ENCODE measurements around the gene ATIC. TPM values are rescaled to one million over a fixed set of nuclear protein-coding genes. Genes with fewer than 3 reads are reported as not detected.

The ATIC gene
- total RNA-seq, 4 donors from 2014 or later = 29.3 to 45.6 (median 38.9) TPM

DNA sequence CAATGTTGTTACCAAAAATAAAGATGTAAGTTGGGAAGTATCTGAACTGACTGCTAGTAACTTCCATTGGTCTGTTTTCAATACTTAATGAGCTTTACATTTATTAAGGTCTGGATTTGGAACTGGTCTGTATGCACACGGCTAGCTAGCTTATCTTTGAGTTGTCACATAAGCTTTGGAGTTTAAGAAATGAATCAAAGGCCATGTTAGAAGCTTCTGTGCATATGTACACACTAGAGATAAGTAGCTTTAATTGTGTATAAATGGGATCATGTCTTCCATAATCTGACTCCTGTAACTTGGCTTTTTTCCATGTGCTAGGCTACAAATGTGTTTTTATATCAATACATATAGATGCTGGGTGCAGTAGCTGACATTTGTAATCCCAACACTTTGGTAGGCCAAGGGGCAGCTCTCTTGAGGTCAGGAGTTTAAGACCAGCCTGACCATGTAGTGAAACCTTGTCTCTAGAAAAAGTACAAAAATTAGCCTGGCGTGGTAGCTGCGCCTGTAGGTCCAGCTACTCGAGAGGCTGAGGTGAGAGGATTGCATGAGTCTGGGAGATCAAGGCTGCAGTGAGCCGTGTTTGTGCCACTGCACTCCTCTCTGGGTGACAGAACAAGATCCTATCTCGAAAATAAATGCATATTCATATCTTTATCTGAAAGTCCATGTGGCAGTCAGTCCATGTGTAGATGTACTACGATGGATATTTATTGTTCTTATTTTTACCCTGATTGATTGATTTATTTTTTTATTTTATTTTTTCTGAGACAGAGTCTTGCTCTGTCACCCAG is 27.2 kb downstream of the ATIC start:
- ATAC-seq = no peak
- no peaks in the 10 kb centered on the region for H3K9me3 ChIP-seq
- 87 to 93% methylated on average over 6 to 7 of the region's 7 CpGs for WGBS, 2 donors (ENCODE audit: low coverage in 1 of 2)
- H3K27ac ChIP-seq = no peak overlapping the region
- H3K4me1 ChIP-seq = peaks cover 0 to 18% (median 0%) of the 10 kb centered on the region in 3 donors
- H3K4me3 ChIP-seq = no peak overlapping the region
- H3K36me3 ChIP-seq = peaks cover 4 to 97% of the 10 kb centered on the region in 2 donors
- TF ChIP-seq POLR2A (IDR thresholded peaks at IDR 0.05) = no peak
- no peaks in the 10 kb centered on the region for H3K27me3 ChIP-seq

DNA sequence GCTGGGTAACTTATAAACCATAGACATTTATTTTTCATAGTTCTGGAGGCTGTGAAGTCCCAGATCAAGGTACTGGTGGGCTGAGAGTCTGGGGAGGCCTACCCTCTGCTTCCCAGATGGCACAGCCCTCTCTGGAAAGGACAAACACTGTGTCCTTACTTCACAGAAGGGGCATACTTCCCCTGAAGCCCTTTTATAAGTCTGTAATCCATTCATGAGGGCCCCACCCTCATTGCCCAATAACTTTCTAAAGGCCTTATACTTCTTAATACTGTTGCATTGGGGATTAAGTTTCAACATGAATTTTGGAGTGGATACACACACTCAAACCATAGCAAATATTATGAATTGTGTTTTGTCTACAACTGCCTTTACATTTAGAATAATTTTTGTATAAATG is 36.0 kb downstream of the ATIC start:
- no peak for ATAC-seq
- H3K4me3 ChIP-seq = no peak overlapping the region
- no peaks in the 10 kb centered on the region for H3K27me3 ChIP-seq
- H3K9me3 ChIP-seq = no peaks in the 10 kb centered on the region
- H3K27ac ChIP-seq = no peak overlapping the region
- peaks cover 0 to 84% of the 10 kb centered on the region in 2 donors for H3K36me3 ChIP-seq
- no peak for TF ChIP-seq POLR2A (IDR thresholded peaks at IDR 0.05)
- TF ChIP-seq, protein P1, sequence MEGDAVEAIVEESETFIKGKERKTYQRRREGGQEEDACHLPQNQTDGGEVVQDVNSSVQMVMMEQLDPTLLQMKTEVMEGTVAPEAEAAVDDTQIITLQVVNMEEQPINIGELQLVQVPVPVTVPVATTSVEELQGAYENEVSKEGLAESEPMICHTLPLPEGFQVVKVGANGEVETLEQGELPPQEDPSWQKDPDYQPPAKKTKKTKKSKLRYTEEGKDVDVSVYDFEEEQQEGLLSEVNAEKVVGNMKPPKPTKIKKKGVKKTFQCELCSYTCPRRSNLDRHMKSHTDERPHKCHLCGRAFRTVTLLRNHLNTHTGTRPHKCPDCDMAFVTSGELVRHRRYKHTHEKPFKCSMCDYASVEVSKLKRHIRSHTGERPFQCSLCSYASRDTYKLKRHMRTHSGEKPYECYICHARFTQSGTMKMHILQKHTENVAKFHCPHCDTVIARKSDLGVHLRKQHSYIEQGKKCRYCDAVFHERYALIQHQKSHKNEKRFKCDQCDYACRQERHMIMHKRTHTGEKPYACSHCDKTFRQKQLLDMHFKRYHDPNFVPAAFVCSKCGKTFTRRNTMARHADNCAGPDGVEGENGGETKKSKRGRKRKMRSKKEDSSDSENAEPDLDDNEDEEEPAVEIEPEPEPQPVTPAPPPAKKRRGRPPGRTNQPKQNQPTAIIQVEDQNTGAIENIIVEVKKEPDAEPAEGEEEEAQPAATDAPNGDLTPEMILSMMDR (IDR thresholded peaks at IDR 0.05) = no peak
- no peak for TF ChIP-seq EP300 (IDR thresholded peaks at IDR 0.05)
- no peak for TF ChIP-seq POLR2AphosphoS5 (IDR thresholded peaks at IDR 0.05)
- H3K4me1 ChIP-seq = no peaks in the 10 kb centered on the region

DNA sequence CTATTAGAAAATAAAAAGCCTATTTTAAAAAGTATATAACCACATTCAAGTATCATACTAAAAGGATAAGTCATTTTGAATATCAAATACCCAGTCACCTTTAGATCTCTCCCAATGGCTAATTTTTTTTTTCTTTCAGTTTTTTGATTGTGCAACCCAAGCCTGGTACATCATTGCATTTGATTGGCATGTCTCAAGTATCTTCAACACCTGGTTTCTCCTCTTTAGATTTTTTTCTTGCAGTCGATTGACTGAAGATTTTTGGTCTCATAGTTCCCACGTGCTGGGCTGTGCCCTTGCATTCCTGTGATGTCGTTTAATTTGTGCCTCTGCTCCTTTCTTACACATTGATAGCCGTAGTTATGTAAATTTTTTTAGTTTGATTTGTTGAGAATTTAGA is 40.7 kb downstream of the ATIC start:
- no peaks in the 10 kb centered on the region for H3K27me3 ChIP-seq
- no peak for ATAC-seq
- WGBS, 2 donors (ENCODE audit: low coverage in 1 of 2) = 54 to 56% methylated on average over 4 of the region's 4 CpGs
- no peak overlapping the region for H3K4me3 ChIP-seq
- peaks cover 0 to 2% (median 0%) of the 10 kb centered on the region in 3 donors for H3K4me1 ChIP-seq
- H3K36me3 ChIP-seq = peaks cover 0 to 37% of the 10 kb centered on the region in 2 donors
- TF ChIP-seq POLR2AphosphoS5 (IDR thresholded peaks at IDR 0.05) (no peak), POLR2A (IDR thresholded peaks at IDR 0.05) (no peak), EP300 (IDR thresholded peaks at IDR 0.05) (no peak)
- TF ChIP-seq, protein P1 (IDR thresholded peaks at IDR 0.05) = no peak
- H3K9me3 ChIP-seq = no peaks in the 10 kb centered on the region
- H3K27ac ChIP-seq = no peak overlapping the region

DNA sequence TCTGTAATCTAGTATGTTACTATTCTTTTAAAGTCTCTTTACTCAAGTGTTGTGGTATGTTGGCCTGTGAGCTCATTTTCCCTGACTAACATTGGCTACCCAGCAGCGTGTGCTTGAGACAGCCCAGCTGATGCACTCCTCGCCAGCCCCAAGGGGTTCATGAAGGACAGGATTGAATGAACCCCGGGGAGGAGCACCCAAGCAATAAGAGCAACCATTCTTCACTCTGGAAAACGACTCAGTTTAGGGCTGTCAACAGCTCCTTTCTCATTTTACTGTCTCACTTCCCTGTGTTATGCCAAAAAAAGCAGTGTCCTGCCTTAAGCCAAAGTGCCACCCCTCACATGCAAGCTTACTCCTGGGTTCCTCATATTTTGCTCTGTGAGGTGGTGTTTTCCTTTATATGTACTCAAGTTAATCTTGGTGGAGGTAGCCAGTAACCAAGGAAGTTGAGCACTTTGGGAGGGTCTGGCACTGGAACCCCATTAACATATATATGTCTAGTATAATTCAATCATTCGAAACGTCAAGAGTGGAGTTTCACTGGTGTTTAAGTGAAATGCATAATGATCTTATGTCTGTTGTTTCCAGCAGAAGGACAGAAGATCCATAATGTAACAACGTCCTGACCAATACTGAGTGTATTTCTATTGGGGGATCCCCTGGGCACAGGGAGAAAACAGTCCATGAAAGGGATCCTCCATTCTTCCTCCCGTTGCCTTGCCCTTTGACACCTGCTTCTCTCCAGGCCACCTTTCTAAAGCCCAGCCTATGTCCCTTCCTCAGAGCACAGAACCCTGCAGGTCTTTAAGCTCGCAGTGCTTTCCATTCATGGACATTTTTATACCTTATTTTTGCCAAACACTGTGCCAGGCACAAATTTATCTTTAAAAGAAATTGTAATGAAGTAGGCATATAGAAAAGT is 43.2 kb downstream of the ATIC start:
- H3K36me3 ChIP-seq = peaks cover 0 to 27% of the 10 kb centered on the region in 2 donors
- no peak overlapping the region for H3K4me3 ChIP-seq
- WGBS, 2 donors (ENCODE audit: low coverage in 1 of 2) = 49 to 62% methylated on average over 8 to 9 of the region's 9 CpGs
- no peak for ATAC-seq
- H3K4me1 ChIP-seq = peaks cover 0 to 2% (median 0%) of the 10 kb centered on the region in 3 donors
- no peaks in the 10 kb centered on the region for H3K9me3 ChIP-seq
- no peak overlapping the region for H3K27ac ChIP-seq
- TF ChIP-seq, protein P1 (IDR thresholded peaks at IDR 0.05) = no peak
- TF ChIP-seq POLR2A (IDR thresholded peaks at IDR 0.05) (no peak), POLR2AphosphoS5 (IDR thresholded peaks at IDR 0.05) (no peak), EP300 (IDR thresholded peaks at IDR 0.05) (no peak)
- H3K27me3 ChIP-seq = no peaks in the 10 kb centered on the region

DNA sequence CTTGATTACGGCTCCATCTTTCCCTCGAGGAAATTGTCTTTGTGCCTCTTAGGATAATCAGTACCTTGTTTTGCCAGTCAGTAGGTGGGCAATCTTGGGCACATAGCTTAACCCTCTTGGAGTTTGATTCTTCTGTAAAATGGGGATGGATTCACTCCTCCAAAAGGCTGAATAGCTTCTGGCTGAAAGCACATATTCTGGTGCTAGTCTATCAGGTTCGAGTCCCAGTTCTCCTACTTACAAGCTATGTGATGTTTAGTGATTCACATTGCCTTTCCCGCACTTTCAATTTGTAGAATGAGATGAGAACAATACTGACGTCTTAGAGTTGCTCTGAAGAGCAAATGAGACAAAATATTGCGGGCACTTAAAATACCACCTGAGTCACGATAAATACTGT is 43.9 kb downstream of the ATIC start:
- no peak for ATAC-seq
- H3K9me3 ChIP-seq = no peaks in the 10 kb centered on the region
- H3K36me3 ChIP-seq = peaks cover 0 to 27% of the 10 kb centered on the region in 2 donors
- H3K27me3 ChIP-seq = no peaks in the 10 kb centered on the region
- WGBS, 2 donors (ENCODE audit: low coverage in 1 of 2) = 94% methylated on average over 6 to 7 of the region's 7 CpGs
- TF ChIP-seq, protein P1 (IDR thresholded peaks at IDR 0.05) = no peak
- TF ChIP-seq EP300 (IDR thresholded peaks at IDR 0.05) (no peak), POLR2A (IDR thresholded peaks at IDR 0.05) (no peak), POLR2AphosphoS5 (IDR thresholded peaks at IDR 0.05) (no peak)
- H3K4me3 ChIP-seq = no peak overlapping the region
- H3K4me1 ChIP-seq = peaks cover 0 to 2% (median 0%) of the 10 kb centered on the region in 3 donors
- no peak overlapping the region for H3K27ac ChIP-seq

Measured in gastroesophageal sphincter (tissue), 4 donors.